H9 (cell line): ENCODE measurements around the gene MAPK8IP3. TPM values are rescaled to one million over a fixed set of nuclear protein-coding genes. Genes with fewer than 3 reads are reported as not detected.

Experiments used
- DNase-seq: peaks from one replicate; pipeline ENCODE4 v3.0.0-alpha.2; 2017
- H2AFZ ChIP-seq: one replicate; pipeline ENCODE4 v1.6.1; 2013; ENCODE audit warnings: mild to moderate bottlenecking, low read length, control low read depth, moderate library complexity
- H2AK5ac ChIP-seq: 2 replicates; pipeline ENCODE4 v1.6.1; 2013; ENCODE audit warnings: low read length, control low read depth, mixed read lengths; ENCODE audit not compliant: insufficient read length
- H2BK120ac ChIP-seq: one replicate; pipeline ENCODE4 v1.6.1; 2013; ENCODE audit warnings: low read depth, mild to moderate bottlenecking, low read length, control low read depth, inconsistent platforms; ENCODE audit not compliant: poor library complexity, severe bottlenecking
- H2BK12ac ChIP-seq: 2 replicates; pipeline ENCODE4 v1.6.1; 2013; ENCODE audit warnings: low read length, control low read depth, mixed read lengths, low read depth; ENCODE audit not compliant: insufficient read length
- H2BK15ac ChIP-seq: 2 replicates; pipeline ENCODE4 v1.6.1; 2013; ENCODE audit warnings: low read depth, low read length, control low read depth
- H2BK20ac ChIP-seq: one replicate; pipeline ENCODE4 v1.6.1; 2013; ENCODE audit warnings: low read depth, mild to moderate bottlenecking, low read length, control low read depth, inconsistent platforms; ENCODE audit not compliant: poor library complexity, severe bottlenecking
- H2BK5ac ChIP-seq: 2 replicates; pipeline ENCODE4 v1.6.1; 2013; ENCODE audit warnings: low read length, control low read depth, mixed read lengths; ENCODE audit not compliant: insufficient read length
- H3K14ac ChIP-seq: 2 replicates; pipeline ENCODE4 v1.6.1; 2013; ENCODE audit warnings: low read length, control low read depth; ENCODE audit not compliant: insufficient read depth
- H3K18ac ChIP-seq: 2 replicates; pipeline ENCODE4 v1.6.1; 2013; ENCODE audit warnings: low read depth, mild to moderate bottlenecking, mixed read lengths, low read length, control low read depth; ENCODE audit not compliant: insufficient read length
- H3K23ac ChIP-seq: 2 replicates; pipeline ENCODE4 v1.6.1; 2013; ENCODE audit warnings: low read length, control low read depth, mixed read lengths, low read depth; ENCODE audit not compliant: insufficient read length
- H3K23me2 ChIP-seq: 2 replicates; pipeline ENCODE4 v1.6.1; 2013; ENCODE audit warnings: low read depth, mild to moderate bottlenecking, mixed read lengths, low read length, control low read depth; ENCODE audit not compliant: insufficient read length, poor library complexity, severe bottlenecking
- H3K27ac ChIP-seq: 2 replicates; pipeline ENCODE4 v1.5.1; 2013; ENCODE audit warnings: low read length, control low read depth, mixed read lengths, low read depth; ENCODE audit not compliant: insufficient read length
- H3K27me3 ChIP-seq: 2 replicates; pipeline ENCODE4 v1.6.1; 2013; ENCODE audit warnings: low read length, control low read depth, inconsistent platforms; ENCODE audit not compliant: insufficient read depth
- H3K4ac ChIP-seq: 2 replicates; pipeline ENCODE4 v1.6.1; 2013; ENCODE audit warnings: low read depth, mild to moderate bottlenecking, control low read depth, inconsistent platforms, low read length, moderate library complexity
- H3K4me1 ChIP-seq: 2 replicates; pipeline ENCODE4 v1.6.1; 2013; ENCODE audit warnings: low read length, control low read depth, inconsistent platforms; ENCODE audit not compliant: insufficient read depth
- H3K4me2 ChIP-seq: 2 replicates; pipeline ENCODE4 v1.6.1; 2013; ENCODE audit warnings: low read length, control low read depth, mixed read lengths; ENCODE audit not compliant: insufficient read length, insufficient read depth
- H3K56ac ChIP-seq: 2 replicates; pipeline ENCODE4 v1.6.1; 2013; ENCODE audit warnings: low read depth, mild to moderate bottlenecking, mixed read lengths, low read length, control low read depth; ENCODE audit not compliant: insufficient read length
- H3K79me1 ChIP-seq: 2 replicates; pipeline ENCODE4 v1.6.1; 2013; ENCODE audit warnings: low read depth, mild to moderate bottlenecking, moderate library complexity, low read length, control low read depth, inconsistent platforms; ENCODE audit not compliant: insufficient read depth, poor library complexity, severe bottlenecking
- H3K79me2 ChIP-seq: 2 replicates; pipeline ENCODE4 v1.6.1; 2013; ENCODE audit warnings: low read length, control low read depth, inconsistent platforms; ENCODE audit not compliant: insufficient read depth
- H3K9ac ChIP-seq: 2 replicates; pipeline ENCODE4 v1.6.1; 2013; ENCODE audit warnings: low read length, control low read depth, mixed read lengths; ENCODE audit not compliant: insufficient read length; ENCODE audit errors: extremely low read depth
- H3K9me3 ChIP-seq: one replicate; pipeline ENCODE4 v1.6.1; 2013; ENCODE audit warnings: low read depth, low read length, inconsistent platforms; ENCODE audit not compliant: control insufficient read depth
- H3T11ph ChIP-seq: one replicate; pipeline ENCODE4 v1.6.1; 2013; ENCODE audit warnings: mild to moderate bottlenecking, low read length, control low read depth, inconsistent platforms
- H4K20me1 ChIP-seq: one replicate; pipeline ENCODE4 v1.6.1; 2013; ENCODE audit not compliant: control insufficient read depth, insufficient read length, insufficient read depth
- H4K5ac ChIP-seq: 2 replicates; pipeline ENCODE4 v1.6.1; 2013; ENCODE audit warnings: low read depth, mild to moderate bottlenecking, mixed read lengths, low read length, control low read depth; ENCODE audit not compliant: insufficient read length
- H4K8ac ChIP-seq: replicated peaks from 2 replicates; pipeline ENCODE4 v1.6.1; 2013; ENCODE audit warnings: low read length, control low read depth, mixed read lengths, low read depth; ENCODE audit not compliant: insufficient read length
- H4K91ac ChIP-seq: 2 replicates; pipeline ENCODE4 v1.6.1; 2013; ENCODE audit warnings: low read depth, mild to moderate bottlenecking, moderate library complexity, mixed read lengths, low read length, control low read depth; ENCODE audit not compliant: insufficient read length
- H3K27ac Mint-ChIP-seq, 3 experiments: 2 replicates in 2 of 3; 3 replicates in 1 of 3; pipeline ENCODE4 v1.8.0; 2020 to 2021; ENCODE audit warnings: mixed read lengths in 3 of 3, mild to moderate bottlenecking in 1 of 3, moderate library complexity in 1 of 3
- H3K27me3 Mint-ChIP-seq: 2 replicates; pipeline ENCODE4 v1.8.0; 2021; ENCODE audit warnings: low read depth, mild to moderate bottlenecking, moderate library complexity, mixed read lengths
- H3K36me3 Mint-ChIP-seq, 3 experiments: 2 replicates in 2 of 3; 3 replicates in 1 of 3; pipeline ENCODE4 v1.8.0; 2020 to 2021; ENCODE audit warnings: low read depth in 3 of 3, mixed read lengths in 3 of 3; ENCODE audit not compliant: insufficient read depth in 1 of 3
- H3K4me1 Mint-ChIP-seq, 2 experiments: 2 replicates each; pipeline ENCODE4 v1.8.0; 2020; ENCODE audit warnings: mixed read lengths in 2 of 2
- H3K4me3 Mint-ChIP-seq, 2 experiments: 2 replicates in 1 of 2; 3 replicates in 1 of 2; pipeline ENCODE4 v1.8.0; 2020 to 2021; ENCODE audit warnings: mild to moderate bottlenecking in 2 of 2, mixed read lengths in 2 of 2, moderate library complexity in 1 of 2
- H3K9me3 Mint-ChIP-seq, 2 experiments: 2 replicates in 1 of 2; 3 replicates in 1 of 2; pipeline ENCODE4 v1.8.0; 2020; ENCODE audit warnings: mild to moderate bottlenecking in 2 of 2, mixed read lengths in 2 of 2, moderate library complexity in 1 of 2
- CTCF ChIP-seq: fragments of 200-600 bp; sonication (generic); conservative IDR thresholded peaks from 3 replicates; pipeline ENCODE4 v1.8.0; 2021; ENCODE audit warnings: antibody characterized with exemption, mild to moderate bottlenecking
- WGBS: extraction: QIAGEN DNeasy Blood & Tissue Kit; methylation state at CpG from one replicate; pipeline ENCODE4 v1.1.7; 2013; ENCODE audit warnings: missing lambda C conversion rate, low lambda C conversion rate, mixed read lengths; ENCODE audit not compliant: insufficient read length; ENCODE audit errors: extremely low coverage; 5-methylcytosine and 5-hydroxymethylcytosine counted together
- total RNA-seq: library from RNA; stranded (reverse); gene quantifications from 2 replicates; pipeline ENCODE4 v1.2.1, GENCODE V29; 2021

The MAPK8IP3 gene
- total RNA-seq, 1 experiment from 2014 or later = 51.3 TPM

GRCh38 chr16:1743376-1744337, 37.7 kb downstream of the MAPK8IP3 start:
- H4K91ac ChIP-seq = no peak overlapping the region
- H2BK12ac ChIP-seq = no peak overlapping the region
- H3K79me1 ChIP-seq = no peaks in the 10 kb centered on the region
- no peak overlapping the region for H3K18ac ChIP-seq
- no peak overlapping the region for H3K4me2 ChIP-seq
- H3K4me1 ChIP-seq = no peaks in the 10 kb centered on the region
- no peak overlapping the region for H3K9ac ChIP-seq
- H3K36me3 Mint-ChIP-seq = peaks cover 3 to 7% (median 5%) of the 10 kb centered on the region in 3 experiments; a peak in 6 of 7 replicates
- H3K23me2 ChIP-seq = no peaks in the 10 kb centered on the region
- H3K79me2 ChIP-seq = no peaks in the 10 kb centered on the region
- H3K14ac ChIP-seq = no peak overlapping the region
- H2AK5ac ChIP-seq = no peak overlapping the region
- no peak overlapping the region for H4K5ac ChIP-seq
- no peak overlapping the region for H4K8ac ChIP-seq
- no peak overlapping the region for H3K23ac ChIP-seq
- TF ChIP-seq CTCF = no peak
- no peak overlapping the region for H3K56ac ChIP-seq
- peaks cover 3% of the 10 kb centered on the region for H4K20me1 ChIP-seq
- peaks cover 9% of the 10 kb centered on the region for H3K9me3 ChIP-seq
- H3K9me3 Mint-ChIP-seq = no peaks in the 10 kb centered on the region
- H3K4ac ChIP-seq = no peak overlapping the region
- WGBS = no CpG with 5 or more reads among the region's 32 CpGs
- H3K27me3 ChIP-seq = no peaks in the 10 kb centered on the region
- H3K4me1 Mint-ChIP-seq = no peaks in the 10 kb centered on the region
- H3K27ac ChIP-seq = no peak overlapping the region
- no peak overlapping the region for H2BK5ac ChIP-seq
- H3K27me3 Mint-ChIP-seq = no peaks in the 10 kb centered on the region; the same call in 1 of the 2 replicates
- H2BK120ac ChIP-seq = no peak overlapping the region
- H2BK20ac ChIP-seq = no peak overlapping the region
- no peak overlapping the region for H2AFZ ChIP-seq
- no peak overlapping the region for H3T11ph ChIP-seq
- peak; percentile 27 for DNase-seq
- H2BK15ac ChIP-seq = no peak overlapping the region
- H3K27ac Mint-ChIP-seq = no peak overlapping the region
- H3K4me3 Mint-ChIP-seq = no peak overlapping the region
